HepG2 (cell line): Measurements from ENCODE around the gene FGF19. TPM values are rescaled to one million over a fixed set of nuclear protein-coding genes. Genes with fewer than 3 reads are reported as not detected.
A peak's percentile ranks its signal among the peaks of the same experiment; 100 is the strongest.

ENCODE experiments used
- ATAC-seq: fragments of 200-7000 bp; cut with Tn5 transposase; 3 replicates; pipeline ENCODE4 v1.9.1; 2020; ENCODE audit warnings: mild to moderate bottlenecking, moderate library complexity
- BruUV-seq: library from RNA; stranded (reverse); fragments of 400-500 nt; replicated peaks from 2 replicates; lab custom pipeline; 2021; lab: Mats Ljungman, UMichigan
- CTCF ChIA-PET: fragments of 300-600 bp; formaldehyde crosslinking; extraction: SDS; loops from one replicate; lab custom pipeline; 2021; ENCODE audit warnings: low total read pairs, inconsistent platforms, low intra/inter-chr PET ratio; lab: Yijun Ruan, JAX
- POLR2A ChIA-PET: fragments of 350-600 bp; sonication (Branson Sonifier 250); formaldehyde crosslinking; loops from one replicate; lab custom pipeline; 2020; ENCODE audit warnings: antibody characterized with exemption, inconsistent platforms; lab: Yijun Ruan, JAX
- DNase-seq: peaks from one replicate; pipeline ENCODE4 v3.0.0-alpha.2; 2015; ENCODE audit warnings: low spot score
- FAIRE-seq: peaks from 3 replicates; lab custom pipeline; 2011; peaks lifted over from hg19 to GRCh38; lab: Jason Lieb, UNC
- H2AFZ ChIP-seq: one replicate; pipeline ENCODE4 v1.6.1; 2011; ENCODE audit warnings: low read length, inconsistent platforms
- H3K27ac ChIP-seq: fragments of 300-600 bp; 3 replicates; pipeline ENCODE4 v1.8.0; 2011; ENCODE audit warnings: mixed run types, mild to moderate bottlenecking, mixed read lengths, low read length, inconsistent platforms; ENCODE audit not compliant: insufficient read depth; ENCODE audit errors: extremely low read length
- H3K27me3 ChIP-seq, 2 experiments: fragments of 200-600 bp in 1 of 2; 2 replicates in 1 of 2; 3 replicates in 1 of 2; pipeline versions ENCODE4 v1.6.0 to v1.8.0; 2011; ENCODE audit warnings: low read length in 2 of 2, mild to moderate bottlenecking in 2 of 2, moderate library complexity in 2 of 2, inconsistent platforms in 1 of 2; ENCODE audit not compliant: insufficient read depth in 2 of 2, control insufficient read depth in 1 of 2
- H3K36me3 ChIP-seq, 2 experiments: fragments of 200-600 bp in 1 of 2; replicated peaks in 1 of 2; 2 replicates in 1 of 2; 3 replicates in 1 of 2; pipeline versions ENCODE4 v1.5.1 to v1.8.0; 2011; ENCODE audit warnings: low read length in 2 of 2, inconsistent platforms in 1 of 2; ENCODE audit not compliant: insufficient read depth in 2 of 2, control insufficient read depth in 1 of 2
- H3K4me1 ChIP-seq: 2 replicates; pipeline ENCODE4 v1.5.1; 2012; ENCODE audit warnings: low read length, inconsistent platforms; ENCODE audit not compliant: insufficient read depth
- H3K4me2 ChIP-seq: 2 replicates; pipeline ENCODE4 v1.6.0; 2011; ENCODE audit warnings: low read depth, low read length, inconsistent platforms
- H3K4me3 ChIP-seq, 3 experiments: fragments of 200-600 bp in 1 of 3; sonication (generic), shearing (Covaris generic) in 1 of 3; replicated peaks in 1 of 3; 2 replicates each; pipeline ENCODE4 v1.5.1; 2011 to 2016; ENCODE audit warnings: low read length in 3 of 3, inconsistent platforms in 2 of 3, low read depth in 2 of 3, mild to moderate bottlenecking in 2 of 3, control low read depth in 1 of 3, mixed read lengths in 1 of 3; ENCODE audit not compliant: insufficient read depth in 1 of 3
- H3K79me2 ChIP-seq: one replicate; pipeline ENCODE4 v1.6.1; 2011; ENCODE audit warnings: low read length, inconsistent platforms; ENCODE audit not compliant: insufficient read depth
- H3K9ac ChIP-seq: 2 replicates; pipeline ENCODE4 v1.6.0; 2011; ENCODE audit warnings: mild to moderate bottlenecking, low read depth, low read length, inconsistent platforms; ENCODE audit not compliant: insufficient read depth
- H3K9me3 ChIP-seq: 2 replicates; pipeline ENCODE4 v1.5.1; 2012; ENCODE audit warnings: mild to moderate bottlenecking, low read length
- H4K20me1 ChIP-seq: 2 replicates; pipeline ENCODE4 v1.6.0; 2011; ENCODE audit warnings: inconsistent platforms, mild to moderate bottlenecking, low read length, moderate library complexity; ENCODE audit not compliant: insufficient read depth
- FOSL2 ChIP-seq: sonication (generic); formaldehyde crosslinking; IDR thresholded peaks from 2 replicates; pipeline ENCODE4 v1.4.0; 2020; ENCODE audit warnings: missing genetic modification reagents
- RAD21 ChIP-seq: fragments of 450-650 bp; formaldehyde crosslinking; IDR thresholded peaks from 2 replicates; pipeline ENCODE4 v1.5.0; 2020; ENCODE audit warnings: mild to moderate bottlenecking
- REXO4 ChIP-seq: sonication (generic); formaldehyde crosslinking; IDR thresholded peaks from 2 replicates; pipeline ENCODE4 v1.8.0; 2022; ENCODE audit warnings: missing genetic modification reagents, mild to moderate bottlenecking, borderline replicate concordance
- SP4 ChIP-seq: sonication (generic); formaldehyde crosslinking; IDR thresholded peaks from 2 replicates; pipeline ENCODE4 v1.8.1; 2023; ENCODE audit warnings: mild to moderate bottlenecking, missing genetic modification reagents
- ZEB1 ChIP-seq: IDR thresholded peaks from 2 replicates; pipeline ENCODE4 v1.6.1; 2012; ENCODE audit warnings: mild to moderate bottlenecking, low read depth, inconsistent platforms; ENCODE audit not compliant: insufficient replicate concordance
- ZNF274 ChIP-seq: sonication (generic); formaldehyde crosslinking; IDR thresholded peaks from 2 replicates; pipeline ENCODE4 v1.5.1; 2020; ENCODE audit warnings: mild to moderate bottlenecking, missing genetic modification reagents
- ZNF331 ChIP-seq: sonication (generic); formaldehyde crosslinking; IDR thresholded peaks from 2 replicates; pipeline ENCODE4 v1.4.0; 2020; ENCODE audit warnings: missing genetic modification reagents
- WGBS: methylation state at CpG from one replicate; pipeline ENCODE4 v1.1.6; 2017; ENCODE audit warnings: low lambda C conversion rate; 5-methylcytosine and 5-hydroxymethylcytosine counted together
- in situ Hi-C: cut with HindIII; loops from 2 replicates; pipeline ENCODE4 v1.10.0; 2017; ENCODE audit warnings: low pct_unique_long_range_greater_than_20kb; ENCODE audit not compliant: extremely low pct_ligation_motif_present
- intact Hi-C: fragments of 100-400 bp; cut with micrococcal nuclease; formaldehyde crosslinking; loops from one replicate; pipeline ENCODE4 v1.10.0; 2022; ENCODE audit not compliant: unreplicated experiment
- polyA plus RNA-seq, 8 experiments: library from polyadenylated mRNA; depleted of rRNA in 3 of 8; stranded (reverse) in 7 of 8; unstranded in 1 of 8; fragments of >200 nt; fragmentation: Illumina TruSeq in 4 of 8; extraction: Trizol in 4 of 8; gene quantifications; 2 replicates each; pipeline versions ENCODE4 v1.2.1 to v1.2.3, GENCODE V29; 2011 to 2016; ENCODE audit warnings: low read depth in 4 of 8, missing spikeins in 1 of 8, mixed read lengths in 1 of 8; ENCODE audit not compliant: insufficient read depth in 1 of 8
- total RNA-seq, 5 experiments: library from RNA; depleted of rRNA; stranded (reverse); fragments of >200 nt; fragmentation: Illumina TruSeq; extraction: Trizol; gene quantifications; 2 replicates each; pipeline ENCODE4 v1.2.3, GENCODE V29; 2016; ENCODE audit warnings: low read depth in 1 of 5
- TF ChIP-seq, protein P1 (sequence below): fragments of 450-650 bp; IDR thresholded peaks from 2 replicates; pipeline ENCODE4 v1.6.1; 2016

FGF19 gene
- total and polyA plus RNA-seq, 2 of the 13 experiments (the other 11 are each of a cell fraction or from before 2014, with no cell fraction given): 0.07 TPM; not detected in 1

DNA sequence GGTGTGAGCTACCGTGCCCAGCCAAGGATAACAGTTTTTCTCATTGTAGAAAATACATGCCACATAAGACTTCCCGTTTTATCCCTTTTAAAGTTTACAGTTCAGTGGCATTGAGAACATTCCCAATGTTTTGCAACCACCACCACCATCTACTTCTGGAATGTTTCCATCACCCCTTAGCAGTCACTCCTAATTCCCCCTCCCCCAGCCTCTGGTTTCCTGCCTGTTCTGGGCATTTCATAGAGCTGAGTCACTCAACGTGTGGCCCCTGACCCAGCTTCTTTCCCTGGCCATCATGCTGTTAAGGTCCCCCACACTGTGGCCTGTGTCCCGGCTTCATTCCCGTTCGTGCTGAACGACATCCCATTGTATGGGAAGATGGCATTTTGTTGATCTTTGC, 40.6 kb upstream of the FGF19 start (continued):
- TF ChIP-seq ZEB1: no peak
- peak; percentile 80 for TF ChIP-seq FOSL2 (CRISPR knock-in tag)
- TF ChIP-seq RAD21: no peak
- TF ChIP-seq ZNF274 (CRISPR knock-in tag): no peak

DNA sequence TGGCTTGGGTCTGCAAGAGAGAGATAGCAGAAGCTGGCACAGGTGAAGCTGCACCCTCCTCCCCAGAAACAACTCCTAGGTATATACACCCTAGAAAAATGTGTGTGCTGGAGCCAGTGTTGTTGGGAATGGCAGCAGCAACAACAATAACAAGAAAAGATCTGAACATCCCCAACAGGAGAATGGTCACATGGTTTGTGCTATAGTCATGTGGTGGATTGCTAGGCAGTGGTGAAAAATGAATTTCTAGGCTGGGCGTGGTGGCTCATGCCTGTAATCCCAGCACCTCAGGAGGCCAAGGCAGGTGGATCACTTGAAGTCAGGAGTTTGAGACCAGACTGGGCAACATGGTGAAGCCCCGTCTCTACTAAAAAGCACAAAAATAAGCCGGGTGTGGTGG, 31.0 kb upstream of the FGF19 start:
- no peaks in the 10 kb centered on the region for H3K36me3 ChIP-seq
- H3K27ac ChIP-seq: no peak overlapping the region
- H2AFZ ChIP-seq: no peak overlapping the region
- in situ Hi-C loops: no loop called here
- peaks cover 2 to 20% of the 10 kb centered on the region in 2 experiments; a peak in 4 of 5 replicates for H3K27me3 ChIP-seq
- H3K9ac ChIP-seq: no peak overlapping the region
- intact Hi-C loops: no loop called here
- no TSS peak for BruUV-seq
- H3K4me1 ChIP-seq: no peaks in the 10 kb centered on the region
- DNase-seq: no peak
- H3K9me3 ChIP-seq: peaks cover 17% of the 10 kb centered on the region
- H3K4me3 ChIP-seq: no peak overlapping the region
- no peaks in the 10 kb centered on the region for H4K20me1 ChIP-seq
- FAIRE-seq: no peak
- TF ChIP-seq, protein P1, sequence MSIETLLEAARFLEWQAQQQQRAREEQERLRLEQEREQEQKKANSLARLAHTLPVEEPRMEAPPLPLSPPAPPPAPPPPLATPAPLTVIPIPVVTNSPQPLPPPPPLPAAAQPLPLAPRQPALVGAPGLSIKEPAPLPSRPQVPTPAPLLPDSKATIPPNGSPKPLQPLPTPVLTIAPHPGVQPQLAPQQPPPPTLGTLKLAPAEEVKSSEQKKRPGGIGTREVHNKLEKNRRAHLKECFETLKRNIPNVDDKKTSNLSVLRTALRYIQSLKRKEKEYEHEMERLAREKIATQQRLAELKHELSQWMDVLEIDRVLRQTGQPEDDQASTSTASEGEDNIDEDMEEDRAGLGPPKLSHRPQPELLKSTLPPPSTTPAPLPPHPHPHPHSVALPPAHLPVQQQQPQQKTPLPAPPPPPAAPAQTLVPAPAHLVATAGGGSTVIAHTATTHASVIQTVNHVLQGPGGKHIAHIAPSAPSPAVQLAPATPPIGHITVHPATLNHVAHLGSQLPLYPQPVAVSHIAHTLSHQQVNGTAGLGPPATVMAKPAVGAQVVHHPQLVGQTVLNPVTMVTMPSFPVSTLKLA: peak; percentile 25; the same call in 1 of the 2 replicates
- TF ChIP-seq SP4 (CRISPR knock-in tag): no peak
- no peak for ATAC-seq
- no peak overlapping the region for H3K4me2 ChIP-seq
- WGBS: 39% methylated on average over 3 of the region's 3 CpGs
- ChIA-PET CTCF (no interaction called here), POLR2A (no interaction called here)
- no peaks in the 10 kb centered on the region for H3K79me2 ChIP-seq

DNA sequence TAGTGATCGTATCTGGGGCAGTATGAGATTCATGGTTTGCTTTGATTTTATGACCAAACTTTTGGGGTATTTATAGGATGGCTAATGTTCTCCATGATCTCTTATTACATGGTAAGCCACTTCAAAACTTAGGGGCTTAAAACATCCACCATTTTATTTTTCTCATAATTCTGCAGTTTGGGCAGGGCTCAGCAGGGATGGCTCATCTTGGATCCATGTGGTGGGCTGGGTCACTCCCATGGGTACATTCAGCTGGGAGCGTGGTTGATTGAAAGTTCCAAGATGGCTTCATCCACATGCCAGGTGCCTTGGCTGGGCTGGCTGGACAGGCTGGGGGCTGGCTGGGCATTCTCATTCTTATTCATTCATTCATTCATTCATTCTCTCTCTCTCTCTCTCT, 30.5 kb upstream of the FGF19 start:
- intact Hi-C loops: no loop called here

More for the DNA sequence above, 30.5 kb upstream of the FGF19 start:
- WGBS: 47% methylated on average over 2 of the region's 2 CpGs
- H3K9ac ChIP-seq: no peak overlapping the region
- H3K27me3 ChIP-seq: peaks cover 2 to 23% of the 10 kb centered on the region in 2 experiments; a peak in 4 of 5 replicates
- CTCF ChIA-PET: no interaction called here
- no peak overlapping the region for H3K27ac ChIP-seq
- no peaks in the 10 kb centered on the region for H4K20me1 ChIP-seq
- no peaks in the 10 kb centered on the region for H3K36me3 ChIP-seq
- TF ChIP-seq REXO4 (no peak), ZNF331 (CRISPR knock-in tag) (peak; percentile 99)
- peaks cover 17% of the 10 kb centered on the region for H3K9me3 ChIP-seq
- POLR2A ChIA-PET: no interaction called here
- BruUV-seq: no TSS peak
- DNase-seq (no peak), ATAC-seq (no peak), FAIRE-seq (no peak)
- no peaks in the 10 kb centered on the region for H3K79me2 ChIP-seq
- no peaks in the 10 kb centered on the region for H3K4me1 ChIP-seq
- no peak overlapping the region for H3K4me3 ChIP-seq
- no peak overlapping the region for H3K4me2 ChIP-seq
- in situ Hi-C loops: no loop called here
- no peak overlapping the region for H2AFZ ChIP-seq
